Ascending aorta (tissue), 2 donors: Measurements from ENCODE around the gene ELMO1. TPM values are rescaled to one million over a fixed set of nuclear protein-coding genes. Genes with fewer than 3 reads are reported as not detected.

ENCODE experiments used
- DNase-seq, 2 donors: peaks; one replicate each; pipeline ENCODE4 v3.0.0-alpha.2; 2019; ENCODE audit warnings: low spot score in 2 of 2
- H3K27ac ChIP-seq, 2 donors: fragments of 200-600 bp; sonication (generic); one replicate each; pipeline ENCODE4 v1.5.1; 2016 to 2017; ENCODE audit warnings: mild to moderate bottlenecking in 1 of 2
- H3K27me3 ChIP-seq: fragments of 200-600 bp; sonication (generic); one replicate; pipeline ENCODE4 v1.5.1; 2017
- H3K36me3 ChIP-seq, 2 donors: fragments of 200-600 bp; sonication (generic); one replicate each; pipeline ENCODE4 v1.5.1; 2016
- H3K4me1 ChIP-seq, 2 donors: fragments of 200-600 bp; sonication (generic); one replicate each; pipeline ENCODE4 v1.5.1; 2016 to 2017; ENCODE audit warnings: mild to moderate bottlenecking in 1 of 2
- H3K4me3 ChIP-seq, 2 donors: fragments of 200-600 bp; sonication (generic); one replicate each; pipeline ENCODE4 v1.5.1; 2016 to 2017; ENCODE audit warnings: mild to moderate bottlenecking in 1 of 2
- H3K9me3 ChIP-seq, 2 donors: fragments of 200-600 bp; sonication (generic); one replicate each; pipeline ENCODE4 v1.5.1; 2016
- CTCF ChIP-seq, 3 experiments: fragments of 200-600 bp in 2 of 3; fragments of 450-650 bp in 1 of 3; sonication (generic) in 2 of 3; IDR thresholded peaks; one replicate each; pipeline ENCODE4 v1.5.1; 2016 to 2019; ENCODE audit warnings: antibody characterized with exemption in 3 of 3, mild to moderate bottlenecking in 1 of 3, moderate library complexity in 1 of 3
- intact Hi-C: fragments of 100-400 bp; cut with DNase I; formaldehyde crosslinking; loops from one replicate; pipeline ENCODE4 v1.15.1; 2023
- total RNA-seq: library from RNA; depleted of rRNA; stranded (reverse); fragments of >200 nt; gene quantifications from one replicate; pipeline ENCODE4 v1.1.0, GENCODE V29; 2016

The ELMO1 gene
- total RNA-seq, 1 donor from 2014 or later = 40.8 TPM

- Histone ChIP-seq H3K4me1 (peaks cover 0 to 4% of the 10 kb centered on the region in 2 donors), H3K9me3 (no peaks in the 10 kb centered on the region), H3K27me3 (no peaks in the 10 kb centered on the region), H3K4me3 (no peak overlapping the region), H3K27ac (no peak overlapping the region), H3K36me3 (no peaks in the 10 kb centered on the region)
- no peak for TF ChIP-seq CTCF (IDR thresholded peaks at IDR 0.05)
- intact Hi-C loops = no loop called here
- DNase-seq = no peak
Measured at GRCh38 chr7:37093257-37093656, 355.4 kb downstream of the ELMO1 start.

- no peak for TF ChIP-seq CTCF (IDR thresholded peaks at IDR 0.05)
- Histone ChIP-seq H3K4me1 (peaks cover 0 to 4% of the 10 kb centered on the region in 2 donors), H3K9me3 (no peaks in the 10 kb centered on the region), H3K27ac (no peak overlapping the region), H3K4me3 (no peak overlapping the region), H3K27me3 (no peaks in the 10 kb centered on the region), H3K36me3 (no peaks in the 10 kb centered on the region)
- intact Hi-C loops = no loop called here
- no peak for DNase-seq
Measured at GRCh38 chr7:37092548-37092947, 356.1 kb downstream of the ELMO1 start.

GRCh38 chr7:37089972-37090371, 358.7 kb downstream of the ELMO1 start:
- Histone ChIP-seq H3K4me1 (peaks cover 0 to 4% of the 10 kb centered on the region in 2 donors), H3K36me3 (no peaks in the 10 kb centered on the region), H3K9me3 (no peaks in the 10 kb centered on the region), H3K27ac (peak overlapping the region in 1 of 2 donors; percentile 22), H3K4me3 (no peak overlapping the region), H3K27me3 (no peaks in the 10 kb centered on the region)
- intact Hi-C loops = no loop called here
- no peak for DNase-seq
- TF ChIP-seq CTCF (IDR thresholded peaks at IDR 0.05) = no peak

GRCh38 chr7:37085600-37085999, 363.1 kb downstream of the ELMO1 start:
- no peak overlapping the region for H3K27ac ChIP-seq
- no peaks in the 10 kb centered on the region for H3K9me3 ChIP-seq
- no peak for TF ChIP-seq CTCF (IDR thresholded peaks at IDR 0.05)
- no peaks in the 10 kb centered on the region for H3K36me3 ChIP-seq
- no peak overlapping the region for H3K4me3 ChIP-seq
- DNase-seq = no peak
- H3K27me3 ChIP-seq = no peaks in the 10 kb centered on the region
- H3K4me1 ChIP-seq = peaks cover 0 to 14% of the 10 kb centered on the region in 2 donors
- intact Hi-C loops = no loop called here

GRCh38 chr7:37084303-37084702, 364.4 kb downstream of the ELMO1 start:
- H3K27me3 ChIP-seq = no peaks in the 10 kb centered on the region
- no peak overlapping the region for H3K4me3 ChIP-seq
- H3K4me1 ChIP-seq = peaks cover 0 to 10% of the 10 kb centered on the region in 2 donors
- TF ChIP-seq CTCF (IDR thresholded peaks at IDR 0.05) = no peak
- H3K36me3 ChIP-seq = no peaks in the 10 kb centered on the region
- DNase-seq = no peak
- peak overlapping the region in 1 of 2 donors; percentile 42 for H3K27ac ChIP-seq
- intact Hi-C loops = no loop called here
- H3K9me3 ChIP-seq = no peaks in the 10 kb centered on the region
